ENCODE results near the gene CCDC50. TPM values are rescaled to one million over a fixed set of nuclear protein-coding genes. Genes with fewer than 3 reads are reported as not detected.
A peak's percentile ranks its signal among the peaks of the same experiment; 100 is the strongest.

The CCDC50 gene
- total RNA-seq, 1 experiment from 2014 or later, result 106 TPM

DNA sequence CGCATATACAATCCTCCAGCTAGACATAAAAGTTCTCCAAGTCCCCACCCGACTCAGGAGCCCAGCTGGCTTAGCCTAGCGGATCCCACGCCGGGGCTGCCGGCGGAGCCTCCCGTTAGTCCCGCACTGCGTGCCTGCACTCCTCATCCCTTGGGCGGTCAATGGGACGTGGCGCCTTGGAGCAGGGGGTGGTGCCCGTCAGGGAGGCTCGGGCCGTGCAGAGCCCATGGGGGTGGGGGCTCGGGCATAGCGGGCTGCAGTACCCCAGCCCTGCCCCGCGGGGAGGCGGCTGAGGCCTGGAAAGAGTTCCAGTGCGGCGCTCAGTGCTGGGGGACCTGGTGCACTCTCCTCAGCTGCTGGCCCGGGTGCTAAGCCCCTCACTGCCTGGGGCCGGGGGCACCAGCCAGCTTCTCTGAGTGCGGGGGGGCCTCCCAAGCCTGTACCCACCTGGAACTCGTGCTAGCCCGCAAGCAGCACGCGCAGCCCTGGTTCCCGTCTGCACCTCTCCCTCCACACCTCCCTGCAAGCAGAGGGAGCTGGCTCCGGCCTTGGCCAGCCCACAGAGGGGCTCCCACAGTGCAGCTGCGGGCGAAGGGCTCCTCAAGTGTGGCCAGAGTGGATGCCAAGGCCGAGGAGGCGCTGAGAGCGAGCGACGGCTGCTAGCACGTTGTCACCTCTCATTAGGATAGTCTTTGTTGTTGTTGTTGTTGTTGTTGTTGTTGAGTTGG, 12.2 kb upstream of the CCDC50 start:
- no peak for DNase-seq (ENCODE audit: low spot score)

GRCh38 chr3:191320316-191320715, 8.9 kb upstream of the CCDC50 start:
- no peak for DNase-seq (ENCODE audit: low spot score)

- no peak for DNase-seq (ENCODE audit: low spot score)
Observed at GRCh38 chr3:191321019-191321767, 8.0 kb upstream of the CCDC50 start.

DNA sequence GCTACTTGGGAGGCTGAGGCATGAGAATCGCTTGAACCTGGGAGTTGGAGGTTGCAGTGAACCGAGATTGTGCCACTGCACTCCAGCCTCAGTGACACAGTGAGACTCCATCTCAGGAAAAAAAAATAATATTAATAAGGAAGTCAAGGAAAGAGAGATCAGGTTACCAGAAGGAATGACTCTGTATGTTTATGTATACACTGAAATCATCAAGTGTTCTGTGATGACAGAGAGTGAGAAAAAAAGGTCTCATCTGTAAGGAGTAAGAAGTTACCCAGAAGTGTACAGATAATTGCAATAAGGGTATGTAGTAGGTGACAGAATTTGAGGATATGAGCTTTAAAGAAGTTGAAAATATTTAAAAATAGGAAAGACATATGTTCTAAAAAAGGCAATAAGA, 4.3 kb upstream of the CCDC50 start:
- no peak for DNase-seq (ENCODE audit: low spot score)

- DNase-seq (ENCODE audit: low spot score), result no peak
Observed at GRCh38 chr3:191327526-191327925, 1.7 kb upstream of the CCDC50 start.

DNA sequence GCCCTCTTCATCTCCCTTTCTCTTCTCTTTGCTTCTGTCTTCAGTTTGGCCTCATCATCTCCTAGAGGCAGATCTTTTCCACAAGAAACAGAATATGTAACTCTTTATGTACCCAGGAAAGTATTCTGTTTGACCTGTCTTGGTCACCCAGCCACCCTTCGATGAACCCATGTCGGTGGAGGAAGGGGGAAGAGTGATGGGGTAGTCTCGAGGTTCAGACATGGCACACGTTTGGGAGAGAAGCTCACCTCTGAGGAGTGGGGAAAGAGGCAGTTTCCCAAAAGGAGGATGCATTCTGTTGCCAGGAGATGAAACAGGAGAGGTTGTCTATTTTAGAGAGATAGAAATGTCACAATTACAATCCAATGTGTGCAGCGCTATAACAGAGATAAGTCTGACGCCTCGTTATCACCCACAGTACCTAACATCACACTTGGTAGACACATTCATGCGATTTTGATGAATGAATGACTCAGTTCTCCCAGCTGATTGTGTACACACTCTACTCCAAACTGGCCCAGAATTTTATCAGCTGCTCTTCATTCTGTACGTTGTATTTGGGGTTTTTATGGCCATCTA, 722 bp upstream of the CCDC50 start:
- DNase-seq (ENCODE audit: low spot score), result no peak

DNA sequence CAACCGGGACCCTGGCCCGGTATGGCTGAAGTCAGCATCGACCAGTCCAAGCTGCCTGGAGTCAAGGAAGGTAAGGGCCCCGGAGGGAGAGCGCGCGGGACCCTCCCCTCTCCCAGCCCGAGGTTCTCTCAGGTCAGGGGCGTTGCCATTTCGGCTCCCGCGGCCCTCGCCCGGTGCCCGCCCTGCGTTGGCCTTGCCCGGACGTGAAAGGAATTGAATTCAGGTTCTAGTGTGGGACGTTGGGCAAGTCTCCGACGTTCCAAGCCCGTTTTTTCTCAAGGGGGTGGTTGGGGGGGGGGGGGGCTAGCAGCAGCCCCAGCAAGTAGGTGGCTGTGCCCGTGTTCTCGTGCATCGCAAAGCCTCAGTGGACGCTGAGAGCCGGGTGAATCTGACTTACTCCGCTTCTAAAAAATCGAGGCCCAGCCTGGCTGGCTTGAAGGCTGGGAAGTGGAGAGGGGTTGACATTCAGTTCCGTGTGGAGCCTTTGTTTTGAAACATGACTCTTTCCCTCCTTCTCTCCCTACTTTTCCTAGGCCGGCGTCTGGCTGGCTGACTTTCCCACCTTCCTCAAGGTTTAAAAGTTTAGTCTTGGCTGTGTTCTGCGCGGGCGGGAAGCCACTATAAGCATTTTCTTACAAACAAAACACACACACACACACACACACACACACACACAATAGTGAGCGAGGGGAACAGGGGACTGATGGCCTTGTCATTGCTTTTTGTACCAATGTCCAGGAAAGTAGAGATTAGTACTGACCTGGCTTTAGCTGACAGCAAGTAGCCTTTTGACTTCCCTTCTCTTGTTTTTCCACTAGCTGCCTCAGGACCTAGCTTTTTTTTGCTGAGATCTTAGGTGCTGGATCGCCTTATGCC, 698 bp downstream of the CCDC50 start, which contains the start of gene UTS2B:
Gene UTS2B, minus strand, starts transcription at position 873 of the 876 bp plus-strand sequence. CDS start 48,337 bp downstream, outside the sequence.
- DNase-seq (ENCODE audit: low spot score), result peak; percentile 65

DNA sequence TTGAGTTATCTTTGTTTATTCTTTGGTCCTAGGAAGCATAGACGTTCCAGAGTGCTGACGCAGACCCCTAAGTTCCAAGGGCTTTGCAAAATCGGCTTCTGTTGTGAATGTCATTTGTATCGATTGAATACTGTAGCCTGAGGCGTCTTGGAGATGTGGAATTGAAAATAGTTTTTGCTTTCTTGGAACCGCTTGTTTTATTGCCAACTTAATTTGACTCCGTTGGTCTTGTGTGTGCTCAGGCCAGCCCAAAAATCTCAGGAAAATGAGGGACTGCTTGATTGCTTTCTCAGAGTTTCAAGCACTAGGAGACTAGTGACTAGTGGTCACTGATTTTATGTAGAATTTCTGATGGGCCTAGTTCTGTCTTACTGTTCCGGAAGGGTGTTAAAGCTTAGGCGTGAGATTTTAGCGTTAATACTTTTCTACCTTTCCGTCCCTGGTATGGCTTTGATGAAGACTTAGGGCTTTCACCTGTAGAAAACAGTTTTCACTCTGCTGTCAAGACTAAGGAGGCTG, 1.4 kb downstream of the CCDC50 start:
- DNase-seq (ENCODE audit: low spot score), result peak; percentile 76

- DNase-seq (ENCODE audit: low spot score), result no peak
Observed at GRCh38 chr3:191331388-191331787, 2.2 kb downstream of the CCDC50 start.

DNA sequence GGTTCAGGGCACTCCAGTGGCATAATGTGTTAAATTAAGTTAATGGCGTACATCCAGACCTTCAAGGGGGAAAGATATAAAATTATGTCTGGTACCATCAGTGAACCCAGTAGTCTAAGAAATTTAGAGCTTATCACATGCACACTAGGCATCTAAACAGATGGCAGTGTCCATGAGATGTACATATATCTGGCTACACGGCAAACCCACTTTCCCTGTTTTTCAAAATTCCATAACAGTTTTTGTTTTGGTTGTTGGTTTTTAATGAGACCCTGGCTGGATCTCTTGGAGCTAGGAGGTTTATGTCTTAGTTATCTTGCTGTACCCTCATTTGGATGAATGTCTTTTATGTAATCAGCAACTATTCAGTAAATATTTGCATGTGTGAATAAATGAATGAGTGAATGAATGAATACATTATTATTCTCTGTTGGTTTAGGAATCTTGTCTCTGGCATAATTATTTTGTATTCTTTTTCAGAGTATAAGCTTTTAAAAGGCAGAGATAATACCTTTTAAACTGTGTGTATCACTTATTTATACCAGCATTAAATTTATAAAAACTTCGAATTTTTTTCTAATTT, 4.2 kb downstream of the CCDC50 start:
- no peak for DNase-seq (ENCODE audit: low spot score)

DNA sequence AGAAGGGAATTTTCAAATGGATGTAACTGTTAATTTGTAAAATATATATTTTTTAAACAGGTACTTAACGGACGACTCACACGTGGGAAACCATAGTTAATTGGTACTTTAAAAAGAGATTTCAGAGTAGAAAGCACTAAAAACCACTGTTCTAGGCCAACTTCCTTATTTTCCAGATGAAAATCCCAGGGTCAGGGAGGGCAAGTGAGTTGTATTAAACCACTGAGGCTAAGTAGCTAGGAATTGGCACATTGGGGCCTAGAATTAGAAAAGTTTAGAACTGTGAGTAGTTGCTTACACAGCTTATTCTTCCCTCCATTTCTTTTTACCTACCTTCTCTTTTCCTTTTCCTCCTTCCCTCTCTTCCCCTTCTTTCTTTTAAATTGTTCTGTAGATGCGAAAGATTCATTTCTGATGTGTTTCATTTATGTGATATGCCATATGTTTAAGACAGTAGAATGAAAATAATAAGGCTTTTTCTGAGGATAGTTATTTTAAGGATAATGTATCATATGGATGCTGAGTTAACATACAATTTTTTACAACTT, 5.2 kb downstream of the CCDC50 start:
- no peak for DNase-seq (ENCODE audit: low spot score)

GRCh38 chr3:191336833-191337232, 7.6 kb downstream of the CCDC50 start:
- DNase-seq (ENCODE audit: low spot score), result no peak

DNA sequence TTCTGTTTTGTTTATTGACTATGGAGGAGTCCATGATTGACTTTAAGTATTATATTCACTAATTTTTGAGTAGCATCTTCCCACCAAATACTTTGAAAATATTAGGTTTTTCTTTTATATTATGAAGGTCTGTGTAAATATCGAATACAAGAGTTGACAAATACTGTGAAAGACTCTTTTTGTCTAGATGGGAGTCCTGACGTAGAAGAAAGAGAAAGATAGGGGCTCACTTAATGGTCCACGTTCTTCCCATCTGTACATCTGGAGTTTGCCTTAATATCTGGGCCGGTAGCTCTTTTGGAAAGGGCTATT, 8.9 kb downstream of the CCDC50 start:
- no peak for DNase-seq (ENCODE audit: low spot score)

GRCh38 chr3:191339316-191339917, 10.2 kb downstream of the CCDC50 start:
- DNase-seq (ENCODE audit: low spot score), result no peak

GRCh38 chr3:191340351-191340750, 11.2 kb downstream of the CCDC50 start:
- DNase-seq (ENCODE audit: low spot score), result no peak

GRCh38 chr3:191340966-191341365, 11.8 kb downstream of the CCDC50 start:
- no peak for DNase-seq (ENCODE audit: low spot score)

GRCh38 chr3:191342006-191342405, 12.8 kb downstream of the CCDC50 start:
- no peak for DNase-seq (ENCODE audit: low spot score)

DNA sequence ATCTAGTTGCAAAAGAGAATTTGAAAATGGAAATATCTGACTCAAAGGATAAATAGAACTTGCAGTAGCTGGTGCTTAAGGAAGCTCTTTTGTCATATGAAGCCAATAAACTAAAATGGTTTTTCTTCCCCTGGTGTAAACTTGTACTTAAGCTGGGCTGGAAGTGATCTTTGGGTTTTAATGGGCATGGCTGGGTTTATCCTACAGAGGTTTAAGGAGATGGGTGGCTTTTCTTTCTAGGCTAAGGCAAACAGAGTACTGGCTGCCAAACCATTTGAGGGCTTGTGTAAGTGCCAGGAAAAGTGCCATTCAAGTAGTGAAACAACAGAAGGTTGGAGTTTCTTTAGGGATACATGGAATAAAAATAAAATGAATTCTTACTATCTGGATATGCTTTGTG, 13.2 kb downstream of the CCDC50 start:
- no peak for DNase-seq (ENCODE audit: low spot score)

DNA sequence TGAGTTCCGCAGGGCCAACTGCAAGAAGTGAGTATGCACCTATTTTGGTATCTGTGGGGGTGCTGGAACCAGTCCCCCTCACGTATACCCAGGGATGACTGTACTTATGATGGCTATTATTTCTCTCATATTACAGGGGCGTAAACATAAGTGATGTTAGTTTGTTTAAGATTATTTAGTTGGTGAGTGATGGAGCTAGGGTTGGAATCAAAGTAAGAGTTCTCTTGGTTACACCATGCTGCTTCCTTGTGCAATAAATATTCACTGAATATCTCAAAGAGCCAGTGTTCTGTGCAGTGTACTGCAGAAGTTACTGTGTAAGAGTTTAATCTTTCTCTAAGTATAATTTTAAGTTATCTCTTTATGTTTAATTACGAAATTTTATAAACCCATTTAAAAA, 13.9 kb downstream of the CCDC50 start:
- DNase-seq (ENCODE audit: low spot score), result no peak

GRCh38 chr3:191343913-191344312, 14.7 kb downstream of the CCDC50 start:
- no peak for DNase-seq (ENCODE audit: low spot score)

DNA sequence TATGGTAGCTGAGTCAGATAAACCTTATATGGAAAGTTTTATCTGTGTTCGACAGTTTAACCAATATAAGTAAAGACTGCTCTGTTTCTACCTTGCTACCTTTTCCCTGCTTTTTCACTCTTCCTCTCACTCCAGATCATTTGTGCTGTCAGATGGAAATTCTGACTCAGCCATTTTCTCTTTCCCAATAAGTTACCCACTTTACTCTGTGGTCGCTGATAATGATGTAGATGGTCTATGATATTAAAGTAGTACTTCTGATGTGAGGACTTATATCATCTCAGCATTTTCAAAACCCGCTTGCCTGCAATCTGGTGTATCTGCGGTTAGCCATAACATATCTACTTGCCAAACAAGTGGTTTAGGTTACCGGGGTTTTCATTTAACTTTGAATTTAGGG, 16.1 kb downstream of the CCDC50 start:
- peak; percentile 40 for DNase-seq (ENCODE audit: low spot score)
